Gastrocnemius medialis (tissue), 4 donors: ENCODE measurements around the gene MACROD2.
"Not testable (repeated sequence)": the region's sequence is repeated elsewhere in the genome, so short reads cannot be mapped to it uniquely, and the experiment has no call there.

Experiments used
- POLR2A ChIP-seq, 2 donors: fragments of 450-650 bp; IDR thresholded peaks; one replicate each; pipeline ENCODE4 v1.6.1; 2017; ENCODE audit warnings: antibody characterized with exemption in 2 of 2, mild to moderate bottlenecking in 2 of 2, moderate library complexity in 2 of 2
- TF ChIP-seq, protein P1 (sequence below), 5 experiments: fragments of 450-650 bp in 3 of 5; fragments of 200-600 bp in 2 of 5; sonication (generic) in 2 of 5; IDR thresholded peaks in 4 of 5; conservative IDR thresholded peaks in 1 of 5; 1 replicate in 4 of 5; 2 replicates in 1 of 5; pipeline ENCODE4 v1.5.1; 2016 to 2019; ENCODE audit warnings: antibody characterized with exemption in 5 of 5, mild to moderate bottlenecking in 3 of 5, moderate library complexity in 3 of 5

DNA sequence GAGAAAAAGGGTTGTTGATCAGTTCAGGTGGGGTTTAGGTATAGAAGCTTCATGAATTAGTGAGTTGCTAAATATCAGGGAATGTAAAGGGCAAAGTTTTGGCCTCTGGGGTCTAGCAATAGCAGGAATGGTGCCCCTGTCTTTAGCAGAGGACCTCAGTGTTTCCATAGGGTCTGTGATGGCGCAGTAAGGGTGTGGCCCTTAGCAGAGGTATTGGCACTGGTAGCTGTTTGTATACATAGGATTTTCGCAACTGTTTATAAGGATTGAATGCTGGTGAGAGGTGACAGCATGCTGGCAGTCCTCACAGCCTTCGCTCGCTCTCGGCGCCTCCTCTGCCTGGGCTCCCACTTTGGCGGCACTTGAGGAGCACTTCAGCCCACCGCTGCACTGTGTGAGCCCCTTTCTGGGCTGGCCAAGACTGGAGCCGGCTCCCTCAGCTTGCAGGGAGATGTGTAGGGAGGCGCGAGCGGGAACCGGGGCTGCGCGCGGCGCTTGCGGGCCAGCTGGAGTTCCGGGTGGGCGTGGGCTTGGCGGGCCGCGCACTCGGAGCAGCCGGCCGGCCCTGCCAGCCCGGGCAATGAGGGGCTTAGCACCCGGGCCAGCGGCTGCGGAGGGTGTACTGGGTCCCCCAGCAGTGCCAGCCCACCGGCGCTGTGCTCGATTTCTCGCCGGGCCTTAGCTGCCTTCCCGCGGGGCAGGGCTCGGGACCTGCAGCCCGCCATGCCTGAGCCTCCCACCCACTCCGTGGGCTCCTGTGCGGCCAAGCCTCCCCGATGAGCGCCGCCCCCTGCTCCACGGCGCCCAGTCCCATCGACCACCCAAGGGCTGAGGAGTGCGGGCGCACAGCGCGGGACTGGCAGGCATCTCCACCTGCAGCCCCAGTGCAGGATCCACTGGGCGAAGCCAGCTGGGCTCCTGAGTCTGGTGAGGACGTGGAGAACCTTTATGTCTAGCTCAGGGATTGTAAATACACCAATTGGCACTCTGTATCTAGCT is 231.0 kb downstream of the MACROD2 start:
- not testable (repeated sequence) for TF ChIP-seq POLR2A (IDR thresholded peaks at IDR 0.05)
- TF ChIP-seq, protein P1, sequence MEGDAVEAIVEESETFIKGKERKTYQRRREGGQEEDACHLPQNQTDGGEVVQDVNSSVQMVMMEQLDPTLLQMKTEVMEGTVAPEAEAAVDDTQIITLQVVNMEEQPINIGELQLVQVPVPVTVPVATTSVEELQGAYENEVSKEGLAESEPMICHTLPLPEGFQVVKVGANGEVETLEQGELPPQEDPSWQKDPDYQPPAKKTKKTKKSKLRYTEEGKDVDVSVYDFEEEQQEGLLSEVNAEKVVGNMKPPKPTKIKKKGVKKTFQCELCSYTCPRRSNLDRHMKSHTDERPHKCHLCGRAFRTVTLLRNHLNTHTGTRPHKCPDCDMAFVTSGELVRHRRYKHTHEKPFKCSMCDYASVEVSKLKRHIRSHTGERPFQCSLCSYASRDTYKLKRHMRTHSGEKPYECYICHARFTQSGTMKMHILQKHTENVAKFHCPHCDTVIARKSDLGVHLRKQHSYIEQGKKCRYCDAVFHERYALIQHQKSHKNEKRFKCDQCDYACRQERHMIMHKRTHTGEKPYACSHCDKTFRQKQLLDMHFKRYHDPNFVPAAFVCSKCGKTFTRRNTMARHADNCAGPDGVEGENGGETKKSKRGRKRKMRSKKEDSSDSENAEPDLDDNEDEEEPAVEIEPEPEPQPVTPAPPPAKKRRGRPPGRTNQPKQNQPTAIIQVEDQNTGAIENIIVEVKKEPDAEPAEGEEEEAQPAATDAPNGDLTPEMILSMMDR (IDR thresholded peaks at IDR 0.05 in 4 of 5, conservative IDR thresholded peaks at IDR 0.05 in 1 of 5), result not testable (repeated sequence)
